Cardiac muscle cell (in vitro differentiated cells and primary cell): ENCODE data around the gene SDC1. TPM values are rescaled to one million over a fixed set of nuclear protein-coding genes. Genes with fewer than 3 reads are reported as not detected.

Source experiments
- DNase-seq, 2 donors: peaks; one replicate each; pipeline versions ENCODE4 v3.0.0 to v3.0.0-alpha.2; 2010 to 2017; ENCODE audit warnings: low read depth in 1 of 2, low spot score in 1 of 2
- H3K27ac ChIP-seq: fragments of 200-600 bp; sonication (generic); 2 replicates; pipeline ENCODE4 v1.5.1; 2016
- H3K27me3 ChIP-seq: fragments of 200-600 bp; sonication (generic); 2 replicates; pipeline ENCODE4 v1.6.0; 2016; ENCODE audit warnings: control low read depth
- H3K36me3 ChIP-seq: fragments of 200-600 bp; sonication (generic); 2 replicates; pipeline ENCODE4 v1.5.1; 2016; ENCODE audit warnings: control low read depth
- H3K4me1 ChIP-seq: fragments of 200-600 bp; sonication (generic); 2 replicates; pipeline ENCODE4 v1.8.1; 2017; ENCODE audit warnings: low read depth, mild to moderate bottlenecking, mixed run types
- H3K4me3 ChIP-seq: fragments of 200-600 bp; sonication (generic); 2 replicates; pipeline ENCODE4 v1.5.1; 2016; ENCODE audit warnings: mild to moderate bottlenecking
- H3K9me3 ChIP-seq: fragments of 200-600 bp; sonication (generic); 2 replicates; pipeline ENCODE4 v1.5.1; 2017; ENCODE audit warnings: low read depth, mild to moderate bottlenecking, control low read depth
- polyA plus RNA-seq: library from polyadenylated mRNA; unstranded; fragments of >200 nt; fragmentation: Nextera tagmentation; extraction: Ambion mirVana; gene quantifications from 2 replicates; pipeline ENCODE4 v1.2.1, GENCODE V29; 2016
- total RNA-seq: library from RNA; depleted of rRNA; stranded (reverse); fragments of >200 nt; gene quantifications from 2 replicates; pipeline ENCODE4 v1.2.3, GENCODE V29; 2016
- TF ChIP-seq, protein P1 (sequence below): IDR thresholded peaks from 2 replicates; pipeline ENCODE4 v1.5.1; 2012; ENCODE audit warnings: low read depth, mild to moderate bottlenecking, low read length

Gene SDC1
- total and polyA plus RNA-seq, 2 experiments from 2014 or later, result 13.3 to 14.0 TPM

DNA sequence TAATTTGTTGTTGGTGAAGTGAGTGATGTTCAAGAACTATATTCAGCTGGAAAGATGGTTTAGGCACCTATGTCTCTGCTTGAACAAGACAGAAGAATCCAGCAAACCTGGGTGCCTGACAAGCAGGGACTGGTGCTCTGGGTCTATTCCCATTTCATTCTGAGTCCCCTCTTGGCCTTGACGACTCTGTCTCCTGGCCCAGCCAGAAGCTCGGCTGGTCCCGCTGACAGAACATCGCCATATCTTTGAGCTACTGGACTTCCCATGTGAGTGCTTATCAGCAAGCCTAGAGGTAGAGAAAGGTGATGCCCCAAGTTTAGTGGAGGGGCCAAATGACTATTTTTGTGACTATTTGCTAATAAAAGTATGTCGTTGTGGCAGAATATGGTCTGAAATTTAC lies 48.2 kb downstream of the SDC1 start:
- no peak for DNase-seq
- no peaks in the 10 kb centered on the region for H3K9me3 ChIP-seq
- H3K4me3 ChIP-seq, result no peak overlapping the region
- TF ChIP-seq, protein P1, sequence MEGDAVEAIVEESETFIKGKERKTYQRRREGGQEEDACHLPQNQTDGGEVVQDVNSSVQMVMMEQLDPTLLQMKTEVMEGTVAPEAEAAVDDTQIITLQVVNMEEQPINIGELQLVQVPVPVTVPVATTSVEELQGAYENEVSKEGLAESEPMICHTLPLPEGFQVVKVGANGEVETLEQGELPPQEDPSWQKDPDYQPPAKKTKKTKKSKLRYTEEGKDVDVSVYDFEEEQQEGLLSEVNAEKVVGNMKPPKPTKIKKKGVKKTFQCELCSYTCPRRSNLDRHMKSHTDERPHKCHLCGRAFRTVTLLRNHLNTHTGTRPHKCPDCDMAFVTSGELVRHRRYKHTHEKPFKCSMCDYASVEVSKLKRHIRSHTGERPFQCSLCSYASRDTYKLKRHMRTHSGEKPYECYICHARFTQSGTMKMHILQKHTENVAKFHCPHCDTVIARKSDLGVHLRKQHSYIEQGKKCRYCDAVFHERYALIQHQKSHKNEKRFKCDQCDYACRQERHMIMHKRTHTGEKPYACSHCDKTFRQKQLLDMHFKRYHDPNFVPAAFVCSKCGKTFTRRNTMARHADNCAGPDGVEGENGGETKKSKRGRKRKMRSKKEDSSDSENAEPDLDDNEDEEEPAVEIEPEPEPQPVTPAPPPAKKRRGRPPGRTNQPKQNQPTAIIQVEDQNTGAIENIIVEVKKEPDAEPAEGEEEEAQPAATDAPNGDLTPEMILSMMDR, result no peak
- H3K36me3 ChIP-seq, result no peaks in the 10 kb centered on the region
- no peak overlapping the region for H3K27ac ChIP-seq
- H3K4me1 ChIP-seq, result peaks cover 4% of the 10 kb centered on the region
- no peaks in the 10 kb centered on the region for H3K27me3 ChIP-seq

DNA sequence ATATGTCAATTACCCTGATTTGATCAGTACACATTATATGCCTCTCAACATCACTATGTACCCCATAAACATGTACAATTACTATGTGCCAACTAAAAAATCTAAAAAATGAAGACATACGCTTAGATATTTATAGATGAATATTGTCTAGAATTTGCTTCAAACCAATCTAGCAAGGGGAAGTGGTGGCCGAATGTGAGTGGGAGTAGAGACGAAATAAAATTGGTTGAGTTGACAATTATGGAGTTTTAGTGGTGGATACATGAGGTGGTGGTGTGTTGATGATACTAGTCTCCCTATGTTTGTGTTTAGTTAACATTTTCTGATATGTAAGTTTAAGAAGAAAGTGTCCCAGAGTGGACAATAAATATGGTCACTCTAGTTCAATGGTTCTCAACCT lies 49.0 kb downstream of the SDC1 start:
- Histone ChIP-seq H3K4me3 (no peak overlapping the region), H3K4me1 (peaks cover 4% of the 10 kb centered on the region), H3K27ac (no peak overlapping the region), H3K36me3 (no peaks in the 10 kb centered on the region), H3K27me3 (no peaks in the 10 kb centered on the region), H3K9me3 (no peaks in the 10 kb centered on the region)
- TF ChIP-seq, protein P1, result no peak
- DNase-seq, result no peak

DNA sequence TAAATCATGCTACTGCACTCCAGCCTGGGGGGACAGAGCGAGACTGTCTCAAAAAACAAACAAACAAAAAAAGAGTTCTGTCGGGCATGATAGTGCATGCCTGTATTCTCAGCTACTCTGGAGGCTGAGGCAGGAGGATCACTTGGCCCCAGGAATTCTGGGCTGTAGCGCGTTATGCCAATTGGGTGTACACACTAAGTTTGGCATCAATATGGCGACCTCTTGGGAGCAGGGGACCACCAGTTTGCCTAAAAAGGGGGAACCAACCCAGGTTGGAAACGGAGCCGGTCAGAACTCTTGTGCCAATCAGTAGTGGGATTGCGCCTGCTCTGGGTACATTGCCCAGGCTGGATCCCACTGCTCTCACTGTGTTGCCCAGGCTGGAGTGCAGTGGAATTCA lies 49.7 kb downstream of the SDC1 start:
- H3K27me3 ChIP-seq, result no peaks in the 10 kb centered on the region
- no peak overlapping the region for H3K4me3 ChIP-seq
- no peak for DNase-seq
- peaks cover 4% of the 10 kb centered on the region for H3K4me1 ChIP-seq
- no peak overlapping the region for H3K27ac ChIP-seq
- H3K9me3 ChIP-seq, result no peaks in the 10 kb centered on the region
- TF ChIP-seq, protein P1, result no peak
- no peaks in the 10 kb centered on the region for H3K36me3 ChIP-seq

DNA sequence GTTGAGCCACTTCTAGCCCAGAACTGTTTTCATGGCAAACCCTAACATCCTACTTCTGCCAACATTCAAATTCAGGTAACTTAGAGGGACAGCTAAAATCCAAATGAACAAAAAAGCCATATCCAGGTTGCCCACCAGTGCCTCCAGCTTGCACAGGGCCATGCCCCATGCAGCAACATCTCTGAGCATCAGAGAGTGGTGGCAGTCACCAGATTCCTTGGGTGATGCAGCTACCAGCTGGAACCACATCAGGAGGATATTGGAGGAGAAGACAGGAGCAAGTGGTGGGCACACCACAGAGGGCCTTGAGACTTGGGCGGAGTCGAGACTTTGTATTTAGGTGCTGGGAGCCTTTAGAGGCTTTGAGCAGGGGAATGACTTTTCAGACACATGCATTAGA lies 50.5 kb downstream of the SDC1 start:
- no peak for DNase-seq
- no peak overlapping the region for H3K4me3 ChIP-seq
- H3K27me3 ChIP-seq, result no peaks in the 10 kb centered on the region
- no peaks in the 10 kb centered on the region for H3K36me3 ChIP-seq
- peaks cover 4% of the 10 kb centered on the region for H3K4me1 ChIP-seq
- H3K9me3 ChIP-seq, result no peaks in the 10 kb centered on the region
- H3K27ac ChIP-seq, result no peak overlapping the region
- TF ChIP-seq, protein P1, result no peak

DNA sequence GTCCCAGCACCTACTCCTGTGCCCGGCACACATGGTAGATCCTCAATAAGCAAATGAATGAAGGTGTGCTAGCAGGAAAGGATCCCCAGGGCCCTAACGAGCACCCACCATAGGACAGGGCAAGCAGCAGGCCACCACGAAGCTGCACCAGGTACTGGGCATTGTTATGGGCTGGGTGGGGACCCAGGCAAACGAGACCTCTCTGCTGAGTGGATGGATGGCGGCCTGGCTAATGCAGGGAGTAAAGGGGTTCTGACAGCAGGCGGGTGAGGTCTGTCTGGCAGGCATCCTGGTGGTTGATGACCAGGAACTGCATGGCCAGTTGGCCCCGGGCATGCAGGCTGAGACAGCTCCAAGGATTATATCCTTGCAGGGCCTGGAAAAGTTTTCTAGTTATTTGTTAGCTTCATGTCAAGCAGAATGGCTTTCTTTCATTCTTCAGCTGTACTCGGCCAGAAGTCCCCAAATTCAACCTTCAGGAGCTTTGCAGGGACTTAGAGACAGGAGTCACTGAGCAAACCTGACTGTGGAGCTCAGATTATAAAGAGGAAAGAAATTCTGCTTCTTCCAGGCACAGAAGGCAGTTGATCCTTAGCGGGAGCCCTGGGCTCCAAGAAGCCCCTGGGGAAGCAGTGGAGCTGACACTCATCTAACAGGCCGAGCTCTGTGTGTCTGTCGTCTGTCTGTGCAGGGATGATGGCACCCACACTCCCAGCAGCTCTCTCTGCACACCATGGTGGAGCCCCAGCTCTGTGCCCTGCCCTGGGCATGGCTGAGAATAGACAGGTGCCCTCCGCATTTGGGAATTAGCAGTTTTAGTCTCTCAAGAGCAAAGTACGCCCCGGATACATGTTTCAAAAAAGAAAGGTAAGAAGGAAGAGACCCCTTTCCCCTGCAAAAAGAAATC lies 51.2 kb downstream of the SDC1 start:
- Histone ChIP-seq H3K27ac (no peak overlapping the region), H3K36me3 (no peaks in the 10 kb centered on the region), H3K27me3 (no peaks in the 10 kb centered on the region), H3K4me1 (peaks cover 4% of the 10 kb centered on the region), H3K4me3 (no peak overlapping the region), H3K9me3 (no peaks in the 10 kb centered on the region)
- no peak for DNase-seq
- TF ChIP-seq, protein P1, result no peak
